Measurements from ENCODE around the gene SCYL3.

- TF ChIP-seq CTCF (IDR thresholded peaks at IDR 0.05), result peak in 2 of 7 experiments; percentile 1 to 11
- peak; percentile 77 to 95 (median 92) for TF ChIP-seq POLR2A (IDR thresholded peaks at IDR 0.05)
These were observed at the start of gene SCYL3 for GRCh38 chr1:169893645-169894423.
